H1 (cell line): ENCODE data around the gene VSTM2L. TPM values are rescaled to one million over a fixed set of nuclear protein-coding genes. Genes with fewer than 3 reads are reported as not detected.

Source experiments
- CTCF ChIA-PET: fragments of 300-600 bp; sonication (Branson Sonifier 250); formaldehyde crosslinking; loops from one replicate; lab custom pipeline; 2021; ENCODE audit not compliant: partially characterized antibody; lab: Charles Lee
- POLR2A ChIA-PET: fragments of 300-600 bp; sonication (Branson Sonifier 250); formaldehyde crosslinking; loops from one replicate; lab custom pipeline; 2021; ENCODE audit warnings: inconsistent platforms; ENCODE audit not compliant: partially characterized antibody; lab: Charles Lee
- DNase-seq, 2 experiments: peaks; one replicate each; pipeline versions ENCODE4 v3.0.0 to v3.0.0-alpha.2; 2010 to 2022; ENCODE audit warnings: low spot score in 2 of 2, low read depth in 1 of 2, mixed read lengths in 1 of 2
- FAIRE-seq: peaks from 2 replicates; lab custom pipeline; 2011; peaks lifted over from hg19 to GRCh38; lab: Jason Lieb, UNC
- H2AFZ ChIP-seq: 2 replicates; pipeline ENCODE4 v1.8.1; 2012; ENCODE audit warnings: low read length, inconsistent platforms
- H2AK5ac ChIP-seq: 2 replicates; pipeline ENCODE4 v1.6.1; 2013; ENCODE audit warnings: low read depth, low read length
- H2BK120ac ChIP-seq: replicated peaks from 2 replicates; pipeline ENCODE3; 2013; ENCODE audit warnings: low read depth, low read length, inconsistent platforms
- H2BK12ac ChIP-seq: 2 replicates; pipeline ENCODE4 v1.6.1; 2013; ENCODE audit warnings: low read depth, low read length
- H2BK15ac ChIP-seq: 2 replicates; pipeline ENCODE4 v1.6.1; 2013; ENCODE audit warnings: low read length
- H2BK20ac ChIP-seq: 2 replicates; pipeline ENCODE4 v1.6.1; 2013; ENCODE audit warnings: low read length
- H2BK5ac ChIP-seq: 2 replicates; pipeline ENCODE4 v1.6.1; 2013; ENCODE audit warnings: low read depth, low read length
- H3K14ac ChIP-seq: 2 replicates; pipeline ENCODE4 v1.6.1; 2013; ENCODE audit warnings: inconsistent platforms; ENCODE audit not compliant: insufficient read length
- H3K18ac ChIP-seq: 2 replicates; pipeline ENCODE4 v1.6.1; 2013; ENCODE audit warnings: low read length; ENCODE audit errors: extremely low read depth
- H3K23ac ChIP-seq: 2 replicates; pipeline ENCODE4 v1.6.1; 2013; ENCODE audit warnings: inconsistent platforms; ENCODE audit not compliant: insufficient read length
- H3K23me2 ChIP-seq: 2 replicates; pipeline ENCODE4 v1.6.1; 2013; ENCODE audit warnings: low read depth, low read length
- H3K27ac ChIP-seq: 2 replicates; pipeline ENCODE4 v1.6.1; 2011; ENCODE audit warnings: low read depth, low read length, inconsistent platforms
- H3K27me3 ChIP-seq, 4 experiments: replicated peaks in 1 of 4; 1 replicate in 1 of 4; 2 replicates in 3 of 4; pipeline versions ENCODE4 v1.6.1 to v1.8.1; 2011 to 2013; ENCODE audit warnings: low read length in 3 of 4, mild to moderate bottlenecking in 3 of 4, inconsistent platforms in 2 of 4, mixed read lengths in 2 of 4, moderate library complexity in 1 of 4; ENCODE audit not compliant: control insufficient read depth in 3 of 4, insufficient read depth in 3 of 4; ENCODE audit errors: extremely low read depth in 1 of 4
- H3K36me3 ChIP-seq, 4 experiments: 2 replicates each; pipeline versions ENCODE4 v1.6.1 to v1.8.1; 2011 to 2013; ENCODE audit warnings: mild to moderate bottlenecking in 4 of 4, low read length in 3 of 4, moderate library complexity in 2 of 4, control low read depth in 1 of 4, inconsistent platforms in 1 of 4; ENCODE audit not compliant: insufficient read depth in 4 of 4, control insufficient read depth in 2 of 4
- H3K4ac ChIP-seq: replicated peaks from 2 replicates; pipeline ENCODE3; 2013; ENCODE audit warnings: low read length, low read depth, mixed read lengths, inconsistent platforms; ENCODE audit not compliant: insufficient read length
- H3K4me1 ChIP-seq, 4 experiments: replicated peaks in 1 of 4; 1 replicate in 1 of 4; 2 replicates in 3 of 4; pipeline versions ENCODE4 v1.6.1 to v1.8.1; 2011 to 2013; ENCODE audit warnings: low read length in 3 of 4, inconsistent platforms in 2 of 4, mixed read lengths in 1 of 4; ENCODE audit not compliant: insufficient read depth in 4 of 4, control insufficient read depth in 3 of 4
- H3K4me2 ChIP-seq, 2 experiments: 2 replicates each; pipeline versions ENCODE4 v1.6.1 to v1.8.1; 2011 to 2013; ENCODE audit warnings: low read depth in 2 of 2, low read length in 2 of 2, control low read depth in 1 of 2, inconsistent platforms in 1 of 2, mild to moderate bottlenecking in 1 of 2; ENCODE audit not compliant: insufficient read depth in 1 of 2
- H3K4me3 ChIP-seq, 4 experiments: fragments of 200-600, 300-600 bp in 1 of 4; sonication (generic), shearing (Covaris generic), sonication (Bioruptor Twin) in 1 of 4; 2 replicates each; pipeline versions ENCODE4 v1.5.1 to v1.8.1; 2011 to 2016; ENCODE audit warnings: low read length in 4 of 4, low read depth in 3 of 4, control low read depth in 2 of 4, inconsistent platforms in 2 of 4, mild to moderate bottlenecking in 2 of 4, mixed read lengths in 1 of 4, moderate library complexity in 1 of 4; ENCODE audit not compliant: insufficient read depth in 2 of 4; ENCODE audit errors: extremely low read depth in 1 of 4
- H3K56ac ChIP-seq: replicated peaks from 2 replicates; pipeline ENCODE3; 2013; ENCODE audit warnings: low read depth, mild to moderate bottlenecking, mixed read lengths, low read length, inconsistent platforms; ENCODE audit not compliant: insufficient read length
- H3K79me1 ChIP-seq: 2 replicates; pipeline ENCODE4 v1.6.1; 2013; ENCODE audit warnings: low read depth, low read length, control low read depth
- H3K79me2 ChIP-seq, 2 experiments: 2 replicates each; pipeline versions ENCODE4 v1.6.1 to v1.8.1; 2012 to 2013; ENCODE audit warnings: low read length in 2 of 2, mild to moderate bottlenecking in 2 of 2, inconsistent platforms in 1 of 2; ENCODE audit not compliant: insufficient read depth in 2 of 2, control insufficient read depth in 1 of 2
- H3K9ac ChIP-seq, 4 experiments: replicated peaks in 1 of 4; 1 replicate in 1 of 4; 2 replicates in 3 of 4; pipeline versions ENCODE4 v1.6.1 to v1.8.1; 2011 to 2013; ENCODE audit warnings: low read depth in 3 of 4, low read length in 3 of 4, control low read depth in 2 of 4, mild to moderate bottlenecking in 2 of 4, moderate library complexity in 2 of 4, inconsistent platforms in 1 of 4; ENCODE audit errors: extremely low read depth in 1 of 4
- H3K9me3 ChIP-seq, 2 experiments: 2 replicates each; pipeline versions ENCODE4 v1.6.1 to v1.8.1; 2012 to 2013; ENCODE audit warnings: mild to moderate bottlenecking in 2 of 2, moderate library complexity in 2 of 2, control low read depth in 1 of 2, inconsistent platforms in 1 of 2, low read depth in 1 of 2, low read length in 1 of 2, mixed read lengths in 1 of 2; ENCODE audit not compliant: insufficient read depth in 2 of 2
- H4K20me1 ChIP-seq, 2 experiments: replicated peaks in 1 of 2; 2 replicates each; pipeline versions ENCODE3 to v1.8.1; 2011 to 2013; ENCODE audit warnings: inconsistent platforms in 2 of 2, low read length in 2 of 2, mild to moderate bottlenecking in 1 of 2; ENCODE audit not compliant: insufficient read depth in 2 of 2, control insufficient read depth in 1 of 2
- H4K5ac ChIP-seq: 2 replicates; pipeline ENCODE4 v1.6.1; 2013; ENCODE audit warnings: low read length, low read depth, mixed read lengths, inconsistent platforms; ENCODE audit not compliant: insufficient read length
- H4K8ac ChIP-seq: 2 replicates; pipeline ENCODE4 v1.8.0; 2013; ENCODE audit warnings: mild to moderate bottlenecking, moderate library complexity, low read length, inconsistent platforms; ENCODE audit not compliant: insufficient read depth; ENCODE audit errors: extremely low read depth
- H4K91ac ChIP-seq: replicated peaks from 2 replicates; pipeline ENCODE3; 2013; ENCODE audit warnings: low read length, mixed read lengths, inconsistent platforms; ENCODE audit not compliant: insufficient read length
- ASH2L ChIP-seq: fragments of 200-600, 300-600 bp; sonication (generic); IDR thresholded peaks from one replicate; pipeline ENCODE4 v1.7.1; 2017; ENCODE audit warnings: low read length
- CBX8 ChIP-seq: fragments of 300-800, 300-1000 bp; sonication (generic); IDR thresholded peaks from 2 replicates; pipeline ENCODE4 v1.7.1; 2016; ENCODE audit warnings: low read depth, low read length, borderline replicate concordance
- CTBP2 ChIP-seq: IDR thresholded peaks from 2 replicates; pipeline ENCODE4 v1.7.0; 2011; ENCODE audit warnings: borderline replicate concordance, mild to moderate bottlenecking, moderate library complexity, mixed read lengths, low read length; ENCODE audit not compliant: insufficient read depth, insufficient read length
- KDM4A ChIP-seq: IDR thresholded peaks from one replicate; pipeline ENCODE4 v1.7.1; 2012; ENCODE audit warnings: low read depth, mild to moderate bottlenecking, moderate library complexity, low read length, inconsistent platforms; ENCODE audit not compliant: severe bottlenecking
- NRF1 ChIP-seq: IDR thresholded peaks from 2 replicates; pipeline ENCODE4 v1.6.1; 2011; ENCODE audit warnings: mild to moderate bottlenecking, low read depth, low read length, improper control_type of control experiment
- PHF8 ChIP-seq: fragments of 200-600 bp; sonication (generic); conservative IDR thresholded peaks from 2 replicates; pipeline ENCODE4 v1.7.1; 2012; ENCODE audit warnings: low read depth, mild to moderate bottlenecking, inconsistent platforms, low read length, moderate library complexity
- RBBP5 ChIP-seq: IDR thresholded peaks from 2 replicates; pipeline ENCODE4 v1.7.1; 2012; ENCODE audit warnings: low read depth, mild to moderate bottlenecking, inconsistent platforms, low read length, moderate library complexity, borderline replicate concordance
- ZNF274 ChIP-seq: IDR thresholded peaks from 2 replicates; pipeline ENCODE4 v1.7.0; 2012; ENCODE audit warnings: low read length, borderline replicate concordance; ENCODE audit errors: extremely low read depth
- WGBS, 2 experiments: shearing (Covaris generic) in 1 of 2; methylation state at CpG; one replicate each; pipeline versions ENCODE4 v1.1.6 to v1.1.7; 2013 to 2015; ENCODE audit warnings: low lambda C conversion rate in 2 of 2, mixed read lengths in 2 of 2, inconsistent platforms in 1 of 2, low coverage in 1 of 2, missing lambda C conversion rate in 1 of 2; ENCODE audit not compliant: insufficient replicate concordance in 2 of 2, insufficient coverage in 1 of 2, insufficient read length in 1 of 2; ENCODE audit errors: extremely low coverage in 1 of 2, missing lambda C conversion rate in 1 of 2; 5-methylcytosine and 5-hydroxymethylcytosine counted together
- polyA plus RNA-seq, 7 experiments: library from polyadenylated mRNA; depleted of rRNA in 3 of 7; stranded (reverse) in 5 of 7; unstranded in 2 of 7; fragments of >200 nt in 5 of 7; fragments of 200-250 nt in 2 of 7; gene quantifications; 1 replicate in 5 of 7; 2 replicates in 1 of 7; 4 replicates in 1 of 7; pipeline versions ENCODE4 v1.2.1 to v1.2.3, GENCODE V29; 2011 to 2013; ENCODE audit warnings: missing spikeins in 2 of 7, mixed read lengths in 2 of 7
- total RNA-seq: library from RNA; stranded (reverse); fragmentation: NEBNext Ultra II Directional; extraction: Animal tissue kit (Norgen Biotek cat#: 25700); gene quantifications from 2 replicates; pipeline ENCODE4 v1.2.1, GENCODE V29; 2021
- TF ChIP-seq, protein P1 (sequence below): IDR thresholded peaks from 2 replicates; pipeline ENCODE4 v1.6.1; 2012; ENCODE audit warnings: inconsistent platforms

VSTM2L gene
- total and polyA plus RNA-seq, 2 of the 8 experiments (the other 6 are each of a cell fraction or from before 2014, with no cell fraction given): 1.3 to 3.2 TPM

DNA sequence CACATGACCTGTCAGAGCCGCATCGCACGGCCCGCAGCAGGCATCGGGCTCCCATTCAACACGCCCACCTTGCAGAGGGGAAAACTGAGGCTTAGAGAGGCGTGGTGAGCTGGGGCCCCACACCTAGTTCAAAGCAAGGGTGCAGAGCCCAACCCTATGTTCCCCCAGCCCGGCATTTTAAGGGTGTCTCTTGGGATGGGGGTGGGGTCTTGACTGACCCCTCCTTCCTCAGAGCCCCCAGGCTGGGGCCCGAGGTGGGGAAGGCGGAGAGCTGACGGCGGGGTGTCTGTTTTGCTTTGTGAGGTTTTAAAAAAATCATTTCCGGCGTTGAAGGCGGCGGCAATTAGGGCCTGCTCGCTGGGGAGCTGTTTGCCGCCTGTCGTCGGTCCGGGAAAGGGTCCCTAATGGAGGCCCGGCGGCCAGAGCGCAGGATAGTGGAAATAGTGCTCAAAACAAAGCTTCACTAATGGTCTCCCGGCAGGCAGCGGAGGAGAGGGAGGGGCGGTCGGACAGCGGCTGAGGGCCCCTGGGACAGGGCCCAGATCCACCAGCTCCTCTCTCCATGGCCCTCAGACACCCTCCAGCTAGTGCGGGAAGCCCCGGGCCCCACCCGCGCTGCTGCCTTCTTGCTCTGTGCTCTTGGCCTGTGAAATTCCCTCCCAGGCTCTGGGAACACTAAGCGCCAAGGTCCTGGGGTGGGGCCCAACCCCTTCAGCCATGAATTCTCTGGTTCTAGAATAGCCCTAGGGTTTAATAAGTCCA, 11.9 kb downstream of the VSTM2L start:
- Histone ChIP-seq H4K20me1 (peaks cover 0 to 5% of the 10 kb centered on the region in 2 experiments), H3K4me1 (peaks cover 6 to 39% (median 21%) of the 10 kb centered on the region in 4 experiments), H3K23me2 (peaks cover 17% of the 10 kb centered on the region; the same call in 1 of the 2 replicates), H3K4me3 (peak overlapping the region; percentile 34 to 60 (median 40); a peak in 7 of 8 replicates), H3K27me3 (no peaks in the 10 kb centered on the region; a peak in 3 of 7 replicates), H2AFZ (no peak overlapping the region), H3K56ac (peak overlapping the region; percentile 70), H2BK20ac (0 out of 2 replicates have a peak overlapping the region, but pooled peaks have one; percentile 0), H3K79me1 (no peaks in the 10 kb centered on the region), H3K14ac (no peak overlapping the region), H3K18ac (peak overlapping the region; percentile 90), H3K4me2 (peak overlapping the region; percentile 76 to 79), H3K36me3 (no peaks in the 10 kb centered on the region), H3K23ac (no peak overlapping the region), H3K4ac (peak overlapping the region; percentile 65), H3K27ac (0 out of 2 replicates have a peak overlapping the region, but pooled peaks have one; percentile 44), H4K8ac (peak overlapping the region; percentile 63; the same call in 1 of the 2 replicates), H4K5ac (no peak overlapping the region), H2BK15ac (0 out of 2 replicates have a peak overlapping the region, but pooled peaks have one; percentile 72), H2AK5ac (peak overlapping the region; percentile 95; the same call in 1 of the 2 replicates), H2BK5ac (peak overlapping the region; percentile 44; the same call in 1 of the 2 replicates), H3K79me2 (no peaks in the 10 kb centered on the region), H2BK120ac (peak overlapping the region; percentile 84), H4K91ac (peak overlapping the region; percentile 29), H3K9me3 (no peaks in the 10 kb centered on the region), H2BK12ac (peak overlapping the region; percentile 60; the same call in 1 of the 2 replicates), H3K9ac (peak overlapping the region in 2 of 4 experiments; percentile 20 to 27; a peak in 2 of 7 replicates)
- WGBS, 2 experiments: 7% methylated on average over 29 of the region's 34 CpGs; no CpG with 5 or more reads in 1 of the 2 experiments
- ChIA-PET CTCF (interaction anchor here (0.5 to 1.7 kb wide), 22 partner anchors 8 to 351 kb away, joined by 3 to 9 read pairs (median 3); partner anchors contain the start of gene VSTM2L), POLR2A (interaction anchor here (0.6 to 1.8 kb wide), 8 partner anchors 9 to 256 kb away, joined by 3 to 9 read pairs (median 3); partner anchors contain the start of genes RPRD1B, TTI1 and VSTM2L)
- FAIRE-seq (no peak), DNase-seq (peak in 1 of 2 experiments; percentile 82)
- TF ChIP-seq RBBP5: 0 out of 2 replicates have a peak, but pooled peaks have one; percentile 34
- no peak for TF ChIP-seq NRF1
- no peak for TF ChIP-seq ZNF274
- peak; percentile 39 for TF ChIP-seq ASH2L
- TF ChIP-seq, protein P1, sequence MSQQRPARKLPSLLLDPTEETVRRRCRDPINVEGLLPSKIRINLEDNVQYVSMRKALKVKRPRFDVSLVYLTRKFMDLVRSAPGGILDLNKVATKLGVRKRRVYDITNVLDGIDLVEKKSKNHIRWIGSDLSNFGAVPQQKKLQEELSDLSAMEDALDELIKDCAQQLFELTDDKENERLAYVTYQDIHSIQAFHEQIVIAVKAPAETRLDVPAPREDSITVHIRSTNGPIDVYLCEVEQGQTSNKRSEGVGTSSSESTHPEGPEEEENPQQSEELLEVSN: peak; percentile 26; the same call in 1 of the 2 replicates
- no peak for TF ChIP-seq CBX8
- peak; percentile 49; the same call in 1 of the 2 replicates for TF ChIP-seq PHF8
- no peak for TF ChIP-seq CTBP2
- TF ChIP-seq KDM4A: peak; percentile 58
